WERI-Rb-1 (cell line): Measurements from ENCODE around the gene KLHL6.
A peak's percentile ranks its signal among the peaks of the same experiment; 100 is the strongest.

ENCODE experiments used
- DNase-seq: peaks from one replicate; pipeline ENCODE4 v3.0.0-alpha.2; 2020
- H3K27ac ChIP-seq: fragments of 250-450 bp; sonication (Bioruptor Pico); 2 replicates; pipeline ENCODE4 v1.5.1; 2020; ENCODE audit warnings: mild to moderate bottlenecking, moderate library complexity
- H3K27me3 ChIP-seq: fragments of 250-450 bp; sonication (Bioruptor Pico); 2 replicates; pipeline ENCODE4 v1.5.1; 2021; ENCODE audit warnings: mild to moderate bottlenecking, low read depth, moderate library complexity; ENCODE audit not compliant: insufficient read depth, severe bottlenecking
- H3K36me3 ChIP-seq: fragments of 250-450 bp; sonication (Bioruptor Pico); 2 replicates; pipeline ENCODE4 v1.5.1; 2020; ENCODE audit warnings: mild to moderate bottlenecking, moderate library complexity
- H3K4me3 ChIP-seq: 2 replicates; pipeline ENCODE4 v1.5.1; 2011; ENCODE audit warnings: low read depth, mild to moderate bottlenecking, control low read depth, low read length
- H3K9me3 ChIP-seq: fragments of 250-450 bp; sonication (Bioruptor Pico); 2 replicates; pipeline ENCODE4 v1.5.1; 2021; ENCODE audit warnings: mild to moderate bottlenecking, moderate library complexity; ENCODE audit not compliant: severe bottlenecking
- TF ChIP-seq, protein P1 (sequence below): IDR thresholded peaks from 2 replicates; pipeline ENCODE4 v1.5.1; 2011; ENCODE audit warnings: low read depth, mild to moderate bottlenecking, control low read depth, inconsistent platforms, low read length

KLHL6 gene

DNA sequence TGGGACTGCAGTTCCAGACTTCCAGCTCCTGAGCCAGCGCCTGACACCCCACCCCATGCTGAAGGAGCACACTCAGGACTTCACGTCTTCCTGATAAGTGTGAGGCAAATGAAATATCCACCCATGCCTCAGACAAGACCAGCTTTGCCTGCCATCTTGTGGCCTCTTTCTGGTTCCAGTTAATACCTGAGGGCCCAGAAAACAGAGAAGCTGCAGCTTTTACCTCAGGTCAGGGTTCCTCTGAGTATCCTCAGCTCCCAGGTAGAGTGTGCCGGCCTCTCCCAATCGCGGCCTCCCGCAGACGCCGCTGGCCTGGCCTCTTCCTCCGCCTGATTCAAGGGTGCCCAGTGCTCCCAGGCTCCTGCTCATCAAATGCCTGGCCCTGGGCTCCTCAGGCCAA, 5.1 kb upstream of the KLHL6 start:
- DNase-seq: peak; percentile 28
- no peak overlapping the region for H3K27ac ChIP-seq
- TF ChIP-seq, protein P1, sequence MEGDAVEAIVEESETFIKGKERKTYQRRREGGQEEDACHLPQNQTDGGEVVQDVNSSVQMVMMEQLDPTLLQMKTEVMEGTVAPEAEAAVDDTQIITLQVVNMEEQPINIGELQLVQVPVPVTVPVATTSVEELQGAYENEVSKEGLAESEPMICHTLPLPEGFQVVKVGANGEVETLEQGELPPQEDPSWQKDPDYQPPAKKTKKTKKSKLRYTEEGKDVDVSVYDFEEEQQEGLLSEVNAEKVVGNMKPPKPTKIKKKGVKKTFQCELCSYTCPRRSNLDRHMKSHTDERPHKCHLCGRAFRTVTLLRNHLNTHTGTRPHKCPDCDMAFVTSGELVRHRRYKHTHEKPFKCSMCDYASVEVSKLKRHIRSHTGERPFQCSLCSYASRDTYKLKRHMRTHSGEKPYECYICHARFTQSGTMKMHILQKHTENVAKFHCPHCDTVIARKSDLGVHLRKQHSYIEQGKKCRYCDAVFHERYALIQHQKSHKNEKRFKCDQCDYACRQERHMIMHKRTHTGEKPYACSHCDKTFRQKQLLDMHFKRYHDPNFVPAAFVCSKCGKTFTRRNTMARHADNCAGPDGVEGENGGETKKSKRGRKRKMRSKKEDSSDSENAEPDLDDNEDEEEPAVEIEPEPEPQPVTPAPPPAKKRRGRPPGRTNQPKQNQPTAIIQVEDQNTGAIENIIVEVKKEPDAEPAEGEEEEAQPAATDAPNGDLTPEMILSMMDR: peak; percentile 35; the same call in 1 of the 2 replicates

DNA sequence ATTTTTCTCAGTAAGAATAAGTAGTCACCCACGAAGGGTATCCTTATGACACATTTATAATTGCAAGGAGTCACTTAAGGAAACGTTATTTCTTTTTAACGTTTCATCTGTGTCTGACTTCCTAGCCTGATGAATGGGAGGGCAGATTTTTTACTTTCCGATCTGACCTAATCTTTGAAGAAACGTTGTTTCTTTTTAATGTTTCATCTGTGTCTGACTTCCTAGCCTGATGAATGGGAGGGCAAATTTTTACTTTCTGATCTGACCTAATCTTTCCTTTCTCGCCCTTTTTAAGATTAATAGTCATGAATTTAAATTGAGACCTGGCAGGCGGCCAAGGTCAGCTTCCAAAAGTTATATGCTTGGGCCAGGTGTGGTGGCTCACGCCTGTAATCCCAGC, 3.0 kb upstream of the KLHL6 start:
- Histone ChIP-seq H3K9me3 (no peaks in the 10 kb centered on the region), H3K27ac (no peak overlapping the region), H3K4me3 (no peak overlapping the region), H3K36me3 (no peaks in the 10 kb centered on the region), H3K27me3 (no peaks in the 10 kb centered on the region)
- no peak for DNase-seq
- TF ChIP-seq, protein P1: no peak

More for the DNA sequence above, 5.1 kb upstream of the KLHL6 start:
- no peak overlapping the region for H3K4me3 ChIP-seq
- H3K9me3 ChIP-seq: no peaks in the 10 kb centered on the region
- H3K27me3 ChIP-seq: no peaks in the 10 kb centered on the region
- H3K36me3 ChIP-seq: no peaks in the 10 kb centered on the region

DNA sequence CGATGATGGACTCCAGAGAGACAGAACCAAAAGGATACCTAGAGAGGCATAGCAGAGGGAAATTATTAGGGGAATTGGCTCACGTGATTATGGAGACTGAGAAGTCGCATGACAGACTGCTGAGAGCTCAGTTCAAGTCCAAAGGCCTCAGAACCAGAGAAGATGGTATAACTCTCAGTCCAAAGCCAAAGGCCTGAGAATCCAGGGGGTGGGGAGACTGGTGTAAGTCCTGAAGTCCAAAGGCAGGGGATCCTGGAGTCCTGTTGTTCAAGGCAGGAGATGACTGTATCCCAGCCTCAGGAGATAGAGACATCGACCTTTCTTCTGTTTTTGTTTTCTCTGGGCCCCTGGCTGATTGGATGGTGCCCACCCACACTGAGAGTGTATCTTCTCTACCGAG, 1.2 kb upstream of the KLHL6 start:
- no peaks in the 10 kb centered on the region for H3K36me3 ChIP-seq
- H3K4me3 ChIP-seq: no peak overlapping the region
- TF ChIP-seq, protein P1: no peak
- H3K27me3 ChIP-seq: no peaks in the 10 kb centered on the region
- no peaks in the 10 kb centered on the region for H3K9me3 ChIP-seq
- no peak for DNase-seq
- H3K27ac ChIP-seq: no peak overlapping the region

DNA sequence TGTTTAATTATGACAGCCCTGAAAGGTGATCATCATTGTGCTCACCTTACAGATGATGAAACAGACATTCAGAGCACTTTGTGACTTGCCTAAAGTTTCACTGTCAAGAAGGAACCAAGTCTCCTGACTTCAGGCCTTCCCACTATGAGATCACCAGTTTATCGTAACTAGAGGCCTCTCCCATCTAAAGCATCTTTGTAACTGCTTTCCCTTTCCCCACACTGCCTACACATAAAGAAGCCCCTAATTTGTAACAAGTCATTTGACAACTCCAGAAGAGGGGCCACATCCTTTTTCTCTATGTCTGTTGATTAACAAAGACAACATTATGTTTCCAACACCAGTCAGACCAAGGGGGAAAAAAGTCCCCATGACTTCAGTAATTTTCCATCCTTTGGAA, 1.1 kb downstream of the KLHL6 start:
- Histone ChIP-seq H3K27me3 (no peaks in the 10 kb centered on the region), H3K4me3 (no peak overlapping the region), H3K27ac (no peak overlapping the region), H3K9me3 (no peaks in the 10 kb centered on the region), H3K36me3 (no peaks in the 10 kb centered on the region)
- DNase-seq: no peak
- TF ChIP-seq, protein P1: no peak

DNA sequence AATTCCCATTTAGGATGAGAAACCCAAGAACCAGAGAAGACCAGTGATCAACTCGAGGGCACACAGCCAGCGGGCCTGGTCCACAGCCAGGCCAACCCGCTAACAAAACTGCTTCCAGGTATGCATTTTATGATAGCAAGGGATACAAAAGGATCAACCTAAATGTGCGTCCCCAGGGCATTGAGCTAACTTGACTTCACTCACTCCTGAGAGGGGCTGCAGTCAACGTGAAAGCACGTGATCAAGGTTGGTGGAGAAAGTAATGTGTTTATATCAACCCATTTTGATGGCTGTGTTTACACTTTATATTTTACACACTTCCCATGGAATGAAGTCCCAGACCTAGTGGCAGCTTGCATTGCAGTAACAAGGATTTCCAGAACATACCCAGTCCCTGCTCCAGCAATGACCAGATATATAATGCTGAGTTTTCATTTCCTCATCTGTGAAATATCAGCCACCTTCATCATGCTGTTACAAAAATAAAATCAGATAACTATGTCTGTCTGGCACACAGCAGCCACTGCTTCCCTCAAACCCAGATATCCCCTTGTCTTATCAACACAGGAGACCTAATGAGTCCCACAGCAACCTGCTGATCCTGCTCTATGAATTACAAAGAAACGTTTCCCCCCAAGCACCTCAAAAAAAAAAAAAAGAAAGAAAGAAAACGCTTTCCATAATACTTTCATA, 2.0 kb downstream of the KLHL6 start:
- Histone ChIP-seq H3K4me3 (no peak overlapping the region), H3K9me3 (no peaks in the 10 kb centered on the region), H3K36me3 (no peaks in the 10 kb centered on the region), H3K27me3 (no peaks in the 10 kb centered on the region), H3K27ac (no peak overlapping the region)
- TF ChIP-seq, protein P1: no peak
- DNase-seq: no peak

DNA sequence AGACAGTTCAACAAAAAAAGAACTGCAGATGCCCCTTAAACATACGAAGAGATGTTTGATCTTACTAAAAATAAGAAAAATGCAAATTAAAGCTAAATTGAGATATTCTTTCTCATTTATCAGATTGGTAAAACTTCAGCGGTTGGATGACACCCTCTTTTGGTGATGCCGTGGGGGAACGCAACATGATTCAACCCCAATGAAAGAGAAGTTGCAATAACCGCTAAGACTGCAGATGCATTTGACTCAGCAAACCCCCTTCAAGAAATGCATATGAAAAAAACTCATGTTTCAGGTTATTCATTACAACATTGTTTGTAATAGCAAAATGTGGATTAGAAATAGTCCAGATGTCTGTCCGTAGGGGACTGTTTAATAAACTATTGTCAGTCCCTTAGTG, 3.6 kb downstream of the KLHL6 start:
- Histone ChIP-seq H3K27ac (no peak overlapping the region), H3K27me3 (no peaks in the 10 kb centered on the region), H3K9me3 (no peaks in the 10 kb centered on the region), H3K4me3 (no peak overlapping the region), H3K36me3 (no peaks in the 10 kb centered on the region)
- DNase-seq: no peak
- TF ChIP-seq, protein P1: no peak
